BLaER1 treated with 17β-estradiol and CSF1 and Interleukin-3, amounts not matched to agents 10 nM and 100 nM (cell line): ENCODE measurements around the gene FAF1.

Experiments used
- H3K27ac ChIP-seq, 11 experiments: shearing (Covaris generic); formaldehyde crosslinking; 2 replicates each; pipeline ENCODE4 v1.8.1; 2022
- H3K27me3 ChIP-seq, 11 experiments: shearing (Covaris generic); formaldehyde crosslinking; 2 replicates each; pipeline ENCODE4 v1.8.1; 2022
- H3K36me3 ChIP-seq, 11 experiments: shearing (Covaris generic); formaldehyde crosslinking; 2 replicates each; pipeline ENCODE4 v1.8.1; 2022
- H3K4me1 ChIP-seq, 10 experiments: shearing (Covaris generic); formaldehyde crosslinking; 2 replicates each; pipeline ENCODE4 v1.8.1; 2022
- H3K4me2 ChIP-seq, 11 experiments: shearing (Covaris generic); formaldehyde crosslinking; 2 replicates each; pipeline ENCODE4 v1.8.1; 2022
- H3K4me3 ChIP-seq, 10 experiments: shearing (Covaris generic); formaldehyde crosslinking; 2 replicates each; pipeline ENCODE4 v1.8.1; 2022
- H3K9ac ChIP-seq, 11 experiments: shearing (Covaris generic); formaldehyde crosslinking; 2 replicates each; pipeline ENCODE4 v1.8.1; 2022
- H3K9me3 ChIP-seq, 11 experiments: shearing (Covaris generic); formaldehyde crosslinking; replicated peaks in 1 of 11; 2 replicates each; pipeline ENCODE4 v1.8.1; 2022
- H4K20me1 ChIP-seq, 11 experiments: shearing (Covaris generic); formaldehyde crosslinking; 2 replicates each; pipeline ENCODE4 v1.8.1; 2022
- Cebpa-rat ChIP-seq, 11 experiments: shearing (Covaris generic); IDR thresholded peaks; 2 replicates each; pipeline ENCODE4 v1.8.1; 2022

Gene FAF1

DNA sequence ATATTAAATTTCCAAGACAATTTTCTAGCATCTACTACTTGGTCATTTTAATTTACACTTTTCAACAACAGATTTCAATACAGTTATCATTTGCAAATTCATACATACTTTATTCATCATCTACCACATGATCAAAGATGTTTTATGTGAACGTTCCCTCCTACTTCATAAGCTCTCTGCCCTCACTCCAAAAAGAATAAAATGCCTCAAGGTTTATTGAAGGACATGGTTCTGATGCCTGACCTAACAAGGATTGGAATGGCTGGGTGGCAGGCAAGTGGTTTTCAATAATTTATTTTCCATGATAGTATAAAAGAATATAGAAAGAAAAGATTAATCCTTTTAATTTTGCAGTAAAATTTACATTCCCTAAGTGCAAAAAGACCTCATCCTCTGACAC lies 15.4 kb upstream of the FAF1 start:
- Histone ChIP-seq H3K27ac (no peak overlapping the region), H3K27me3 (peaks cover 98 to 100% (median 98%) of the 10 kb centered on the region in 11 experiments), H4K20me1 (peaks cover 0 to 79% (median 48%) of the 10 kb centered on the region in 11 experiments; a peak in 19 of 22 replicates), H3K4me2 (no peak overlapping the region), H3K4me1 (peaks cover 12 to 25% (median 20%) of the 10 kb centered on the region in 10 experiments; a peak in 19 of 20 replicates), H3K9ac (no peak overlapping the region), H3K36me3 (no peaks in the 10 kb centered on the region), H3K4me3 (no peak overlapping the region), H3K9me3 (no peaks in the 10 kb centered on the region)
- TF ChIP-seq Cebpa-rat (IDR thresholded peaks at IDR 0.05): no peak

- no peak overlapping the region for H3K4me2 ChIP-seq
These were observed 14.5 kb upstream of the FAF1 start for GRCh38 chr1:50974618-50974935.

GRCh38 chr1:50973875-50974617 lies 14.0 kb upstream of the FAF1 start:
- Histone ChIP-seq H3K36me3 (no peaks in the 10 kb centered on the region), H3K27ac (no peak overlapping the region), H3K4me1 (peaks cover 25 to 36% (median 30%) of the 10 kb centered on the region in 10 experiments), H3K4me3 (no peak overlapping the region), H3K9ac (no peak overlapping the region), H3K27me3 (peaks cover 95 to 100% (median 98%) of the 10 kb centered on the region in 11 experiments), H4K20me1 (peaks cover 0 to 85% (median 61%) of the 10 kb centered on the region in 11 experiments; a peak in 19 of 22 replicates), H3K9me3 (no peaks in the 10 kb centered on the region), H3K4me2 (no peak overlapping the region)
- TF ChIP-seq Cebpa-rat (IDR thresholded peaks at IDR 0.05): no peak

More at GRCh38 chr1:50974618-50974935, 14.5 kb upstream of the FAF1 start:
- H3K9me3 ChIP-seq: no peaks in the 10 kb centered on the region
- no peak overlapping the region for H3K27ac ChIP-seq
- no peak for TF ChIP-seq Cebpa-rat (IDR thresholded peaks at IDR 0.05)
- H3K4me1 ChIP-seq: peaks cover 21 to 33% (median 28%) of the 10 kb centered on the region in 10 experiments
- peaks cover 98 to 100% (median 98%) of the 10 kb centered on the region in 11 experiments for H3K27me3 ChIP-seq
- no peak overlapping the region for H3K9ac ChIP-seq
- no peaks in the 10 kb centered on the region for H3K36me3 ChIP-seq
- H3K4me3 ChIP-seq: no peak overlapping the region
- H4K20me1 ChIP-seq: peaks cover 0 to 85% (median 56%) of the 10 kb centered on the region in 11 experiments; a peak in 19 of 22 replicates

GRCh38 chr1:50973255-50973654 lies 13.2 kb upstream of the FAF1 start:
- H4K20me1 ChIP-seq: peaks cover 0 to 82% (median 56%) of the 10 kb centered on the region in 11 experiments; a peak in 19 of 22 replicates
- no peak overlapping the region for H3K4me2 ChIP-seq
- no peaks in the 10 kb centered on the region for H3K36me3 ChIP-seq
- H3K27me3 ChIP-seq: peaks cover 87 to 98% (median 97%) of the 10 kb centered on the region in 11 experiments
- no peak overlapping the region for H3K27ac ChIP-seq
- no peak for TF ChIP-seq Cebpa-rat (IDR thresholded peaks at IDR 0.05)
- no peak overlapping the region for H3K4me3 ChIP-seq
- H3K4me1 ChIP-seq: peaks cover 20 to 39% (median 31%) of the 10 kb centered on the region in 10 experiments
- no peaks in the 10 kb centered on the region for H3K9me3 ChIP-seq
- no peak overlapping the region for H3K9ac ChIP-seq

DNA sequence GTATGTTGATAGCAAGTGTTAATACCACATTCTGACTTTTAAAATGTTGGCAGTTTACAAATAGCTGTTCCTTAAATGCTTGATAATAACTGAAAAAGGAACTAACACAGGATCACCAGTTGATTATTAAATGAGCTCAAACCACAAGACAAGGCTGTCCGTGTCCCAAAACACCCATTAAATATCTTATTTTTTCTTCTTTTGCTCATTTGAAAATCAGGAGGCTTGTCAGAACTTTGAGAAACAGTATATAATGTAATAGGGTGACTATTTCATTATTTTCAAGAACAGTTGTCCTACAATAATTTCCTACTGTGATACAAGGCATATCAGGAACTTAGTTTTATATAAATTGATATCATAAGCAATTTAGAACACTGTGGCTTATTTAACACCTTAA lies 12.7 kb upstream of the FAF1 start:
- Histone ChIP-seq H3K4me2 (no peak overlapping the region), H3K4me1 (peaks cover 19 to 38% (median 29%) of the 10 kb centered on the region in 10 experiments), H3K9me3 (no peaks in the 10 kb centered on the region), H4K20me1 (peaks cover 0 to 77% (median 51%) of the 10 kb centered on the region in 11 experiments; a peak in 19 of 22 replicates), H3K4me3 (no peak overlapping the region), H3K27ac (no peak overlapping the region), H3K27me3 (peaks cover 82 to 98% (median 95%) of the 10 kb centered on the region in 11 experiments), H3K36me3 (no peaks in the 10 kb centered on the region), H3K9ac (no peak overlapping the region)
- TF ChIP-seq Cebpa-rat (IDR thresholded peaks at IDR 0.05): no peak

GRCh38 chr1:50971748-50972305 lies 11.8 kb upstream of the FAF1 start:
- Histone ChIP-seq H3K36me3 (no peaks in the 10 kb centered on the region), H3K27ac (no peak overlapping the region), H3K27me3 (peaks cover 73 to 98% (median 94%) of the 10 kb centered on the region in 11 experiments), H3K4me2 (no peak overlapping the region), H3K9ac (no peak overlapping the region), H3K4me1 (peaks cover 18 to 35% (median 25%) of the 10 kb centered on the region in 10 experiments; a peak in 19 of 20 replicates), H3K4me3 (no peak overlapping the region), H3K9me3 (no peaks in the 10 kb centered on the region), H4K20me1 (peaks cover 0 to 68% (median 42%) of the 10 kb centered on the region in 11 experiments; a peak in 19 of 22 replicates)
- no peak for TF ChIP-seq Cebpa-rat (IDR thresholded peaks at IDR 0.05)

- H3K4me2 ChIP-seq: peak overlapping the region in 9 of 11 experiments; percentile 91 to 100 (median 98); a peak in 15 of 22 replicates
- H3K36me3 ChIP-seq: no peaks in the 10 kb centered on the region
- peak overlapping the region in 6 of 10 experiments; percentile 69 to 82 (median 76); a peak in 8 of 20 replicates for H3K4me3 ChIP-seq
- H3K27ac ChIP-seq: no peak overlapping the region
- H3K9me3 ChIP-seq: no peaks in the 10 kb centered on the region
- no peak for TF ChIP-seq Cebpa-rat (IDR thresholded peaks at IDR 0.05)
- peaks cover 72 to 98% (median 94%) of the 10 kb centered on the region in 11 experiments for H3K27me3 ChIP-seq
- peaks cover 0 to 60% (median 36%) of the 10 kb centered on the region in 11 experiments; a peak in 18 of 22 replicates for H4K20me1 ChIP-seq
- H3K4me1 ChIP-seq: peaks cover 17 to 33% (median 24%) of the 10 kb centered on the region in 10 experiments; a peak in 19 of 20 replicates
- H3K9ac ChIP-seq: no peak overlapping the region
These were observed 11.0 kb upstream of the FAF1 start for GRCh38 chr1:50970931-50971582.

GRCh38 chr1:50970509-50970887 lies 10.4 kb upstream of the FAF1 start:
- peaks cover 68 to 96% (median 93%) of the 10 kb centered on the region in 11 experiments for H3K27me3 ChIP-seq
- peak overlapping the region; percentile 67 to 82 (median 74) for H3K4me3 ChIP-seq
- peak overlapping the region; percentile 91 to 100 (median 98) for H3K4me2 ChIP-seq
- peak overlapping the region in 3 of 11 experiments; percentile 78 to 85 (median 84); a peak in 2 of 22 replicates for H3K9ac ChIP-seq
- TF ChIP-seq Cebpa-rat (IDR thresholded peaks at IDR 0.05): no peak
- H3K27ac ChIP-seq: no peak overlapping the region
- H3K4me1 ChIP-seq: peaks cover 17 to 33% (median 24%) of the 10 kb centered on the region in 10 experiments; a peak in 19 of 20 replicates
- H4K20me1 ChIP-seq: peaks cover 0 to 54% (median 35%) of the 10 kb centered on the region in 11 experiments; a peak in 18 of 22 replicates
- H3K36me3 ChIP-seq: no peaks in the 10 kb centered on the region
- H3K9me3 ChIP-seq: no peaks in the 10 kb centered on the region
